ENCODE data around the gene LIMCH1.

The LIMCH1 gene

GRCh38 chr4:41571422-41571821, 33.5 kb downstream of the LIMCH1 start:
- DNase-seq (ENCODE audit: low spot score) = no peak

GRCh38 chr4:41572516-41572915, 34.6 kb downstream of the LIMCH1 start:
- no peak for DNase-seq (ENCODE audit: low spot score)

- no peak for DNase-seq (ENCODE audit: low spot score)
These were observed 35.0 kb downstream of the LIMCH1 start for GRCh38 chr4:41572956-41573355.

DNA sequence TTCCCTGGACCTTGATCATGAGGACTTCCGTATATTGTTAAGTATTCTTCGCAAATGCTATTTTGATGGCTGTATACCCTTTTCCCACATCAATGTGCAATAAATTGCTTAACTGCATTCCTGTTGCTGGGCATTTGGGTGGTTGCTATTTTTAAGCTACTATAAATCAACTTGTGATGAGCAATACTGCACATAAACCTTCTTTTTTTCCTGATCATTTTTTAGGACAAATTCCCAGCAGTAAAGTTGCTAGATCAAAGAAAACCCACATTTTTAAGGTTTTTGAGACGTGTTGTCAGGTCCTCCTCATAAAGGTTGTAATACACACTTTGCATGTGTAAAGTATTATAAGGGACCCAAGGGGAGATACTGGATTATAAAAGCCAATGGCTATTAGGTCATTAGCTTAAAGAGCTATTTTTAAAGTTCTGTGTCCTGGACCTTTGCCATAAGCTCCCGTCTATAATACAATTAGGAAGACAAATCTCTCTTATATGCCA, 35.6 kb downstream of the LIMCH1 start:
- DNase-seq (ENCODE audit: low spot score) = no peak

DNA sequence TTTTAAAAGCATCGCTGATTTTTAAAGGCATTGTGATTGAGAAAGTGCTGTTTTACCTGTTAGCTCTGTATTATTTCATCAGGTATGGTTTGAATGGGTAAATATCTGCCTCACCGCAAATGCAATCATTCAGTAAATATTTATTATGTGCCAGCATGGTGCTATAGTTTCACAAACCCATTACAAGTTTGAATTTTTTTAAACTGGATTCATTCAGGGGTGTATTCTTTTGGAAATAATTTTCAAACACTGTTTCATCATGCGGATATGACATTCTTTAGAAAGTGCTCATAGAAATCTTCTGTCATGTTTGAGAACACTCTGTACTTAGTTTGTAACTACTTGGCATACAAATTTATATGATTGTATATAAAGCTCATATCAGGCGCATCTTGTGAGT, 37.2 kb downstream of the LIMCH1 start:
- no peak for DNase-seq (ENCODE audit: low spot score)

GRCh38 chr4:41575665-41576064, 37.7 kb downstream of the LIMCH1 start:
- DNase-seq (ENCODE audit: low spot score) = no peak

DNA sequence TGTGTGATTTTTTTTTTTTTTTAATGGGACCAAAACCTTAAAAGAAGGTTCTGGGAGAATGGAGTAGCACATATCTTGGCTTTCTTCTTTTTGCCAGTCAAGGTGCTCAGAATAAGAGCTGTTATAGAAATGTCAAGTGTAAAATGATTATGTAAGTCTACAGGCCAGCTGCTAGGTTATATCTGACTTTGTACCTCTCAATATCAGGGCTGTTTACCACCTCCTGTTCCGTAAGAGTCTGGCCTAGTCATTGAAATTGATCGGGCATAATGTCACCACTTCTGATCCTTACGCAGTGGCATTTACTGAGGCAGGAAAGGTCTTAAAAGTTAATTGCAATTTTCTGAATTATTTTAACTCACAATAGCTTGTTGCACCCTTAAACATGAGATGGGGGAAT, 41.1 kb downstream of the LIMCH1 start:
- no peak for DNase-seq (ENCODE audit: low spot score)

GRCh38 chr4:41579526-41579925, 41.6 kb downstream of the LIMCH1 start:
- DNase-seq (ENCODE audit: low spot score) = no peak

- DNase-seq (ENCODE audit: low spot score) = no peak
These were observed 42.0 kb downstream of the LIMCH1 start for GRCh38 chr4:41580007-41580406.

DNA sequence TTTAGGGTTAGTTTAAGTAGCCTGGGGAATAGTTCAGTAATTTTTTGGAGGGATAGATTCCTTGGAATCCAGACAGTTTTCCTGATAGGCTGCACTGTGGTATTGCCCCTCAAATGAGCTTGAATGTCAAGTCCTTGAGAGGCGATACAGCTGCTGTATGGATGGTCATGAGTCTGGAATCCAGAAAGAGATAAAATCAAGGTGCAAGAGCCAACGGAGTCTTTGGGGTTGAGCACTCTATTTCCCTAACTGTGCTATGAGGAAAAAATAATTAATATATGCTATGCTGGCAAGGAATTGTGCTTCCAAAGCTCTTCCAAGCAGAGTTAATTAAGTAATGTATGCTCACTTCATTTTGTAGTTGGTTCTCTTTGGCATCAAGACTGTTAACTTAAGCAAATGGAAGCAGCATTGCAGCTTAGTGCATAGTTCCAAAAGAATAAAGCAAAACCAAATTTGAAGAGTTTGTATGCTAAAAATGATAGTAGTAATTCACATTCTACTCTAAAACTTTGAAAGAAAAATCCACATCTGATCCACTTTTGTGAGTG, 48.8 kb downstream of the LIMCH1 start:
- DNase-seq (ENCODE audit: low spot score) = no peak

GRCh38 chr4:41587286-41587685, 49.3 kb downstream of the LIMCH1 start:
- DNase-seq (ENCODE audit: low spot score) = no peak

DNA sequence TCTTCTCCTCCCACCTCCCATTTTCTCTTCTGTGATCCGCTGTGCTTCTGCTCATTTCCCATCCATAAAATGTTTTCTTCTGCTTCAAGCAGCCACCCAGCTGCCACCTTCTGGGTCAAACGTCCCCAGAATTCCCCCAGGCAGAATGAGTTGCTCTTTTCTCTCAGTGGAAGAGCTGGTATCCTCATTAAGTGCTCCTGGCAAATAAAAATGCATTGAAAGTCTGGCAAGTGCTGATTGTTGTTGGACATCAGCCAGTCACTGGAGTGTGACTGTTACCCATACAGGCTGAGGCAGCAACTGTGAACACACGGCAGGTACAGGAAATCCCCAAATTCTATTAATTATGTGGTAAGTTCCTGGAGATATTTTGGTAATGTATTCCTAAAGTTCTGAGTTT, 52.6 kb downstream of the LIMCH1 start:
- DNase-seq (ENCODE audit: low spot score) = no peak

DNA sequence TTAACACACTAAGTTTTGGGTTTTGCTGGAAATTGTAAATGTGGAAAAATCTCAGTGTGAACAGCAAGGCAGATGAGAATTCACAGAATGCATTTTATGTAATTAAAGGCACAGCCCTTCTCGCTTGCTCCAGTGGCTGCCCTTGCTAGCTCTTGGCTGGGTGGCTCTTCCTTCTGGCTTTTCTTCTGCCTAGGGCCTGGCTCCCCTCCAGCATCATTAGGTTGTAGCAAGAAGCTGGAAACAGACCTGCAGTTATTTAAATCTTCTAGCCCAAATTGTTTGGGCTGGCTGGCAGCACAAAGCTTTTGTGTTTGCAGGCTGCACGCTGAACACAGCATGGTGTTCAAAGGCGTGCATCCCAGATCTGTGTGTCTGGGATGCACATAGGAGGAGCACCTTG, 56.5 kb downstream of the LIMCH1 start:
- no peak for DNase-seq (ENCODE audit: low spot score)

DNA sequence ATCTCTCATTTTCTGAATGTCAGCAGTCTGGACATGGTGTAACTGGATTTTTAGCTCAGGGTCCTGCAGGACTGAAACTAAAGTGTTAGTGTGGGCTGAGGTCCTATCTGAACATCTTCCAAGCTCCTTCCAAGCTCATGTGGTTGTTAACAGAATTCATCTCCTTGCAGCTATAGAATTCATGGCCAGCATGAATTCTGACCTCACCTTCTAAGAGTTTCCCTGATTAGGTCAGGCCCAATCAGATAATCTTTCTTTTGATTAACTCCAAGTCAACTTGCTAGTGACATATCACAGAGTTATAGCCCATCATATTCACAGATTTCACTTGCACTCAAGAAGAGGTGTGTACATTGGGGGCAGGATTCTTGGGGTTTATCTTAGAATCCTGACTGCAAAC, 59.5 kb downstream of the LIMCH1 start:
- DNase-seq (ENCODE audit: low spot score) = no peak

DNA sequence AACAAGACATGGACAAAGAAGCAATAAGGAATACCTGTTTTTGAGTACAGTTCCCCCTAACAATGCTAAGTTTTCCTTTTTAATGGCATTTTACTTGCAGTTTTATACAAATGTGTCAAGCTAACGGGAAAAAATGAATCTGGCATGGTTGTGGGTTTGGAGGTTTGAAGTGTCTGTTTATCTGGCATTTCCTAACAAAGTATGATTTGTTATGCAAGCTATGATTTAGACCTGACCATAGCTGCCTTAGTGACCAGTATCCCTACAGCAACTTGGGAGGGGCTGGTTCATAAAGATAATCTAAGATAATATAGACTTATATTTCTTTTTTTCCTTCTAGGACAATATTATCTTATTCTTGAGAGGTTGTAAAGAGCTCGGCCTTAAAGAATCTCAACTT, 60.6 kb downstream of the LIMCH1 start:
- DNase-seq (ENCODE audit: low spot score) = no peak

- no peak for DNase-seq (ENCODE audit: low spot score)
These were observed 61.3 kb downstream of the LIMCH1 start for GRCh38 chr4:41599192-41599786.

- no peak for DNase-seq (ENCODE audit: low spot score)
These were observed 62.4 kb downstream of the LIMCH1 start for GRCh38 chr4:41600243-41600912.

DNA sequence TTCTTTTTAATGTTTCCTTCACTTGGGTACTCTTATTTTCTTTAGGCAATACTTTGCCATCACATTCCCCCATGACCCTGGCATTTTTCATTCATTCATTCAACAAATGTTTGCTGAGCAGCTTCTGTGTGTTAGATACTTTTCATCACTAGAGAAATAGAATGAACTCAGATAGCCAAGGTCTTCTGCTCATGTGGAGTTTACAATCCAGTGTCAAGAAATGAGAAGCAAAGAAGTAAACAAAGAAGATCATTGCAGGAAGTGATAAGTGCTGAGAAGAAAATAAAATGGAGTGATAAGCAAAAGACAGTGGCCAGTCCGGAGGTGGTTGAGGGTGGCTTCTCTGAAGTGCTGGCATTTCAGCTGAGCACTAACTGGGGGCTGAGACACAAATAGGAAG, 63.1 kb downstream of the LIMCH1 start:
- DNase-seq (ENCODE audit: low spot score) = no peak

GRCh38 chr4:41602113-41602512, 64.2 kb downstream of the LIMCH1 start:
- no peak for DNase-seq (ENCODE audit: low spot score)

DNA sequence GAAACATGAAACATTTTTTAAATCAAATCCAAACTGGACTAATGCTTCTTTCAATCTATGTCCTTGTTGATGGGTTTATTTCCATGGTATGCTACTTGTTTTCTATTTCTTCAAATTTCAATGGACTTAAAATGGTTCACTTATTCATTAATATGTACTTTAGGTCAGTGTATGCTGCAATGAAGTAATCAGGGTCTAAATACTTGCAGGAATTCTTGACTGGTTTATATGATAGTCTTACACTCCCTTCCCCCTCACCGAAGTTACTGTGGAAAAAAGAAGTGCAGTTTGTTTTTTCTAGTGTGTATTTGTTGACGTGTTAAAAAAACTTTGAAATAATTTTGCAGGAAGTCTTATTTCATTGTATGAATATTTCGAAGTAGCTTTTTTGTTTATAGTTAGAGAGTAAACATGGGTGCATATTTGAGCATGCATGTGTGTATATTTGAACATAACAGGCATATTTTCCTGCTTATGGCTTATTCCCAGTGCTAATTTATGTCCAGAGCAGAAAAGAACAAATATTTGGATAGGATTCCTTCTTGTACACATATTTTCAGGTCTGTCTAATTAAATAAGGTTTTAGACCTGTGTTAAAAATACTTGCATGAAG, 65.0 kb downstream of the LIMCH1 start:
- DNase-seq (ENCODE audit: low spot score) = no peak

DNA sequence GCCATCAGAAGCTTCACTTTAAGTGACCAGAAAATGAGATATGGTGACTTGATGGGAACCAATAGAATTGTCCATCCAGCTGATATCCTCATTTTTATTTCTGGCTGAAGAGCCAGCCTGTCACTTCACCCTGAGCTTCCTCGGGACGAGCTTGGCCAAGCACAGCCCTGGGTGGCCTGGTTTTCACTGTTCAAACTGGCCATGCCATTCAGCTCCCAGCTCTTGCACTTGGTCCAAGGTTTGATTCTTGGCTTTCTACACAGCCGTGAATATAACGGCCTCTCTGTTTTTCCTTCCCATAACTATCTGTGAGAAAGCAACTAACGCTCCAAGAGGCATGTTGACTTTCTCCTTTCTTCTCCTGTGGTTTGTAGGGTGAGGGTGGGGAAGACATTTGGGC, 71.9 kb downstream of the LIMCH1 start:
- no peak for DNase-seq (ENCODE audit: low spot score)

DNA sequence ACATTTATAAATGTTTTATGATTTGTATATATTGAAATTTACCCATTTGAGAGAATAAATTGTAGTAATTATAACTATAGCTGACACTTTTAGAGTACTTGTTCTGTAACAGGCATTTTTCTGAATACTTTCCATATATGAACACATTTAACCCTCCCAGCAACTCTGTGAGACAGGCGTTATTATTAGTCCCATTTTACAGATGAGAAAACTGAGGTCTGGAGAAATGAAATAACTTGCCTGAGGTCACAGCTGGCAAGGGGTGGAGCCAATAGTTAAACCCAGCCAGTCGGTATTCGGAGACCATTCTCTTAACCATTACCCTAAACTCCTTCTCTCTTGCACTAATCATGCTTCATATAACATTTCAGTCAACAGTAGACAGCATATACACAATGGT, 72.5 kb downstream of the LIMCH1 start:
- no peak for DNase-seq (ENCODE audit: low spot score)

- DNase-seq (ENCODE audit: low spot score) = no peak
These were observed 73.3 kb downstream of the LIMCH1 start for GRCh38 chr4:41611124-41611838.

All from CD4-positive, alpha-beta T cell treated with Interleukin-15 for 4 hours (primary cell).